ENCODE results near the gene GCN1. TPM values are rescaled to one million over a fixed set of nuclear protein-coding genes. Genes with fewer than 3 reads are reported as not detected.

Gene GCN1
- total RNA-seq, 2 experiments from 2014 or later, result 130 to 137 TPM

GRCh38 chr12:120125029-120125428 is 69.5 kb downstream of the GCN1 start:
- ATAC-seq (no peak), DNase-seq (no peak)
- intact Hi-C loops (cut with micrococcal nuclease), result loop anchor here (5.0 kb wide), 1 partner anchor 67 kb away; the partner anchor contains the start of gene GCN1
- no peak overlapping the region for H3K4me3 Mint-ChIP-seq
- TF ChIP-seq, protein P1, sequence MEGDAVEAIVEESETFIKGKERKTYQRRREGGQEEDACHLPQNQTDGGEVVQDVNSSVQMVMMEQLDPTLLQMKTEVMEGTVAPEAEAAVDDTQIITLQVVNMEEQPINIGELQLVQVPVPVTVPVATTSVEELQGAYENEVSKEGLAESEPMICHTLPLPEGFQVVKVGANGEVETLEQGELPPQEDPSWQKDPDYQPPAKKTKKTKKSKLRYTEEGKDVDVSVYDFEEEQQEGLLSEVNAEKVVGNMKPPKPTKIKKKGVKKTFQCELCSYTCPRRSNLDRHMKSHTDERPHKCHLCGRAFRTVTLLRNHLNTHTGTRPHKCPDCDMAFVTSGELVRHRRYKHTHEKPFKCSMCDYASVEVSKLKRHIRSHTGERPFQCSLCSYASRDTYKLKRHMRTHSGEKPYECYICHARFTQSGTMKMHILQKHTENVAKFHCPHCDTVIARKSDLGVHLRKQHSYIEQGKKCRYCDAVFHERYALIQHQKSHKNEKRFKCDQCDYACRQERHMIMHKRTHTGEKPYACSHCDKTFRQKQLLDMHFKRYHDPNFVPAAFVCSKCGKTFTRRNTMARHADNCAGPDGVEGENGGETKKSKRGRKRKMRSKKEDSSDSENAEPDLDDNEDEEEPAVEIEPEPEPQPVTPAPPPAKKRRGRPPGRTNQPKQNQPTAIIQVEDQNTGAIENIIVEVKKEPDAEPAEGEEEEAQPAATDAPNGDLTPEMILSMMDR (IDR thresholded peaks at IDR 0.05), result no peak
- ChIA-PET POLR2A (interaction anchor here (0.7 to 3.5 kb wide), 6 partner anchors 13 to 167 kb away, joined by 3 to 20 read pairs (median 4); partner anchors contain the start of genes RNU4-2 and RPLP0), CTCF (interaction anchor here (1.2 kb wide), 1 partner anchor 18 kb away, joined by 3 read pairs; no protein-coding TSS in a partner anchor)
- peaks cover 64% of the 10 kb centered on the region for H3K4me1 Mint-ChIP-seq (ENCODE audit: low read depth)
- H3K27me3 Mint-ChIP-seq, result no peaks in the 10 kb centered on the region
- H3K36me3 Mint-ChIP-seq (ENCODE audit: low read depth), result peaks cover 34% of the 10 kb centered on the region
- H3K9me3 Mint-ChIP-seq, result no peaks in the 10 kb centered on the region
- no peak overlapping the region for H3K27ac Mint-ChIP-seq

DNA sequence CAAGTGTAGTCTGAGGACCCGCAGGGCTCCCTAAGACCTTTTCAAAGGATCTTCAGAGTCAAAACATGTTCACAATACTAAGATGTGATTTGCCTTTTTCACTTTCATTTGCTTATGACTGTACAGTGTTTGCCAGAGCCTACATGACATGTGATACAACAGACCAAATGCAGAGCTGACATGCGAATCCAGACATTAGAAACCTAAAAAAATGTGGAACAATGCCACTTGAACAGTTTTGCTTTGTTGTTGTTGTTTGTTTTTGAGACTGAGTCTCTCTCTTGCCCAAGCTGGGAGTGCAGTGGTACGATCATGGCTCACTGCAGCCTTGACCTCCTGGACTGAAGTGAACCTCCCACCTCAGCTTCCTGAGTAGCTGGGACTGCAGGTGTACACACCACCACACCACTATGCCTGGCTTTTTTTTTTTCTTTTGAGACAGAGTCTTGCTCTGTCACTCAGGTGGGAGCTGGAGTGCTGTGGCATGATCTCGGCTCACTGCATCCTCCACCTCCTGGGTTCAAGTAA is 72.7 kb downstream of the GCN1 start:
- peaks cover 21% of the 10 kb centered on the region for H3K36me3 Mint-ChIP-seq (ENCODE audit: low read depth)
- POLR2A ChIA-PET, result interaction anchor here (0.9 to 7.7 kb wide), 9 partner anchors 11 to 170 kb away, joined by 3 to 60 read pairs (median 5); partner anchors contain the start of genes RNU4-1, RNU4-2 and RPLP0
- H3K27me3 Mint-ChIP-seq, result no peaks in the 10 kb centered on the region
- TF ChIP-seq, protein P1 (IDR thresholded peaks at IDR 0.05), result no peak
- H3K4me3 Mint-ChIP-seq, result peak overlapping the region; percentile 23
- peak overlapping the region; percentile 48 for H3K27ac Mint-ChIP-seq
- peaks cover 65% of the 10 kb centered on the region for H3K4me1 Mint-ChIP-seq (ENCODE audit: low read depth)
- no peaks in the 10 kb centered on the region for H3K9me3 Mint-ChIP-seq
- intact Hi-C loops (cut with micrococcal nuclease), result no loop called here
- CTCF ChIA-PET, result interaction anchor here (1.1 to 1.3 kb wide), 2 partner anchors 133 to 142 kb away, joined by 3 to 4 read pairs; partner anchors contain the start of gene BICDL1
- DNase-seq, result peak; percentile 33
- ATAC-seq, result peak; percentile 45

DNA sequence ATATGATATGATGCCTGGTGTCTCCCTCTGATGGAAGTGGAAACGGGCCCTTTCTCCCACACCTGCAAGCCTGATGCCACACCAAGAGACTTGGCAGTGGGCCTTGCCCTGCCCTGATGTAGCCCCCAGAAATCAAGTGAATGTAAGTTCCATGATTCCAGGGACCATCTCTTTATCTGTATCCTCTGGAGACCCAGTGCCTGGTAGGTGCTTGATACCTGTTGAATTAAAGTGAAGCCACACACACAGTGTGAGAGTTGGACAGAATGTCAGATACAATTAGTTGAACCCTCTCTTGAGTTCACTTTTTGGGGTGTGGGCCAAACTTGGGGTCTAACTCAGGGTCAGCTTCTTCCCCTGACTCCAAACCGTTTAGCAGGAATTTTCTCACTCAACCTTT is 73.2 kb downstream of the GCN1 start:
- H3K9me3 Mint-ChIP-seq, result no peaks in the 10 kb centered on the region
- H3K4me3 Mint-ChIP-seq, result no peak overlapping the region
- no peak for DNase-seq
- peaks cover 18% of the 10 kb centered on the region for H3K36me3 Mint-ChIP-seq (ENCODE audit: low read depth)
- intact Hi-C loops (cut with micrococcal nuclease), result no loop called here
- POLR2A ChIA-PET, result interaction anchor here (1.0 to 7.7 kb wide), 9 partner anchors 10 to 170 kb away, joined by 3 to 60 read pairs (median 5); partner anchors contain the start of genes RNU4-1, RNU4-2 and RPLP0
- H3K27me3 Mint-ChIP-seq, result no peaks in the 10 kb centered on the region
- TF ChIP-seq, protein P1 (IDR thresholded peaks at IDR 0.05), result no peak
- ATAC-seq, result no peak
- H3K27ac Mint-ChIP-seq, result peak overlapping the region; percentile 48
- CTCF ChIA-PET, result no interaction called here
- H3K4me1 Mint-ChIP-seq (ENCODE audit: low read depth), result peaks cover 60% of the 10 kb centered on the region

GRCh38 chr12:120119271-120119973 is 75.1 kb downstream of the GCN1 start:
- peaks cover 25% of the 10 kb centered on the region for H3K36me3 Mint-ChIP-seq (ENCODE audit: low read depth)
- no peaks in the 10 kb centered on the region for H3K9me3 Mint-ChIP-seq
- CTCF ChIA-PET, result interaction anchor here (0.6 to 2.3 kb wide), 6 partner anchors 32 to 147 kb away, joined by 3 to 5 read pairs (median 4); partner anchors contain the start of gene PXN
- no peaks in the 10 kb centered on the region for H3K27me3 Mint-ChIP-seq
- peaks cover 67% of the 10 kb centered on the region for H3K4me1 Mint-ChIP-seq (ENCODE audit: low read depth)
- intact Hi-C loops (cut with micrococcal nuclease), result loop anchor here (5.0 to 10.0 kb wide), 2 partner anchors 78 to 105 kb away; no protein-coding TSS in a partner anchor
- DNase-seq, result peak; percentile 63
- H3K4me3 Mint-ChIP-seq, result peak overlapping the region; percentile 42
- ATAC-seq, result peak; percentile 28
- POLR2A ChIA-PET, result interaction anchor here (0.6 to 7.7 kb wide), 11 partner anchors 9 to 172 kb away, joined by 3 to 60 read pairs (median 20); partner anchors contain the start of genes BICDL1, RNU4-1, RNU4-2 and RPLP0
- TF ChIP-seq, protein P1 (IDR thresholded peaks at IDR 0.05), result no peak
- peak overlapping the region; percentile 85 for H3K27ac Mint-ChIP-seq
